HEK293T (cell line): ENCODE measurements around the gene RAB6B.

Experiments used
- CTCF ChIA-PET: fragments of 350-600 bp; formaldehyde crosslinking; extraction: SDS; loops from one replicate; lab custom pipeline; 2021; ENCODE audit warnings: antibody characterized with exemption, inconsistent platforms; lab: Yijun Ruan, JAX
- POLR2A ChIA-PET: fragments of 350-600 bp; formaldehyde crosslinking; extraction: SDS; loops from one replicate; lab custom pipeline; 2020; ENCODE audit warnings: antibody characterized with exemption, inconsistent platforms; lab: Yijun Ruan, JAX
- DNase-seq: peaks from one replicate; pipeline ENCODE4 v3.0.0; 2012; ENCODE audit warnings: mixed read lengths; ENCODE audit errors: extremely low spot score
- ARNT ChIP-seq: fragments of 450-650 bp; IDR thresholded peaks from 2 replicates; pipeline ENCODE4 v1.6.1; 2017; ENCODE audit warnings: mild to moderate bottlenecking
- BHLHE40 ChIP-seq: fragments of 450-650 bp; IDR thresholded peaks from 2 replicates; pipeline ENCODE4 v1.6.1; 2016; ENCODE audit warnings: mild to moderate bottlenecking, moderate library complexity, borderline replicate concordance
- CTBP1 ChIP-seq: fragments of 450-650 bp; IDR thresholded peaks from 2 replicates; pipeline ENCODE4 v1.6.1; 2016; ENCODE audit warnings: borderline replicate concordance
- ELF4 ChIP-seq: fragments of 450-650 bp; IDR thresholded peaks from 2 replicates; pipeline ENCODE4 v1.6.1; 2017; ENCODE audit warnings: antibody characterized with exemption
- FOXA1 ChIP-seq: fragments of 450-650 bp; IDR thresholded peaks from 2 replicates; pipeline ENCODE4 v1.6.1; 2016; ENCODE audit warnings: mild to moderate bottlenecking
- FOXK2 ChIP-seq: fragments of 450-650 bp; IDR thresholded peaks from 2 replicates; pipeline ENCODE4 v1.6.1; 2016; ENCODE audit warnings: mild to moderate bottlenecking
- FOXM1 ChIP-seq: fragments of 450-650 bp; IDR thresholded peaks from 2 replicates; pipeline ENCODE4 v1.6.1; 2017; ENCODE audit warnings: mild to moderate bottlenecking, borderline replicate concordance
- HDGF ChIP-seq: fragments of 450-650 bp; IDR thresholded peaks from 2 replicates; pipeline ENCODE4 v1.6.1; 2017; ENCODE audit warnings: antibody characterized with exemption, borderline replicate concordance
- L3MBTL2 ChIP-seq: fragments of 450-650 bp; conservative IDR thresholded peaks from 2 replicates; pipeline ENCODE4 v1.6.1; 2016; ENCODE audit warnings: mild to moderate bottlenecking
- LEF1 ChIP-seq: fragments of 450-650 bp; IDR thresholded peaks from 2 replicates; pipeline ENCODE4 v1.6.1; 2017; ENCODE audit warnings: mild to moderate bottlenecking, borderline replicate concordance
- NFRKB ChIP-seq: fragments of 450-650 bp; IDR thresholded peaks from 2 replicates; pipeline ENCODE4 v1.6.1; 2016; ENCODE audit warnings: mild to moderate bottlenecking, moderate library complexity
- SP1 ChIP-seq: fragments of 450-650 bp; IDR thresholded peaks from 2 replicates; pipeline ENCODE4 v1.6.1; 2017
- SUZ12 ChIP-seq: fragments of 450-650 bp; IDR thresholded peaks from 2 replicates; pipeline ENCODE4 v1.6.1; 2016; ENCODE audit warnings: mild to moderate bottlenecking
- TARDBP ChIP-seq: fragments of 450-650 bp; IDR thresholded peaks from 2 replicates; pipeline ENCODE4 v1.6.1; 2016
- ZNF384 ChIP-seq: fragments of 450-650 bp; IDR thresholded peaks from 2 replicates; pipeline ENCODE4 v1.6.1; 2016
- TF ChIP-seq, protein P1 (sequence below): fragments of 450-650 bp; IDR thresholded peaks from 2 replicates; pipeline ENCODE4 v1.6.1; 2016

RAB6B gene

GRCh38 chr3:133777807-133778568 is 117.7 kb downstream of the RAB6B start:
- ChIA-PET POLR2A (no interaction called here), CTCF (no interaction called here)
- no peak for DNase-seq
- no peak for TF ChIP-seq HDGF

DNA sequence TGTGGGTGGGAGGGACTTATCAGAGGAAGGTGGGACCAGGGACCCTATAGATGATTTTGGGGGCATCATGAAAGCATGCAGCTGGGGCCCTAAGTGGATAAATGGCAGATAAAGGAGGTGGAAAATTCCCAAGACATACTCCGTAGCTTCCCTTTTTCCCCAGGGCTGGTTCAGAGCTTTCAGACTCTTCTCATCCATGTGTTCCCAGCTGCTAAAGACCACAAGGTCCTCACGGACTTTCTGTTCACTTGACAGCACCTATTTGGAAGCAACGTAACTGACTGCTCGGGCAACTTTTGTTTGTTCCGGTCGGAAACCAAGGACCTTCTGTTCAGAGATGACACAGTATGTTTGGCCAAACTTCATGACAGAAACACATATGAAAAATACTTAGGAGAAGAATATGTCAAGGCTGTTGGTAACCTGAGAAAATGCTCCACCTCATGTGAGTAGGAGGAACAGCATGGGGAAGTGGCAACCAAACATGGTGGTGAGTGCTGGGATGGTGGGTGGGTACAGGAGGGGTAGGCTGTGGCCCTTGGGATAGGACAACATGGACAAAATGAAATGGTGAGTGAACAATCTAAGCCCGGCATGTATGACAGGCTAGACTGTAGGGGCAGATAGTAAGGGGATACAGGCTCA is 118.8 kb downstream of the RAB6B start:
- no peak for DNase-seq
- ChIA-PET POLR2A (no interaction called here), CTCF (no interaction called here)

DNA sequence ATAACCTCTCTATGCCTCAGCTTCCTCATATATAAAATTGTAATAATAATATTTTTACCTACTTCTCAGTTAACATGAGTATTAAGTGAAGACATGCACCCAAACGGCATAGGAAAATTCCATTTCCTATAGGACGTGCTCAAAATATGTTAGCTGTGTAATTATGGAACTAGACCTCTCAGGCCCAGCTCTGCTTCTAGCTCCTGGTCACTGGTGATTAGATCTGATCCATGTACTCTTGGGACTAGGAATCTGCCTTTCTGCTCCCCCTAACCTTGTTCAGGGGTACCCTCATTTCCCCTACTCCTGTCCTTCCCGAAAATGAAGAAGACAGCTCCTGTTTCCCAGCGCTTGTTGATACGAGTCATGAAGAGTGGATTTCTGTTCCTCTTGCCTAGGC is 119.8 kb downstream of the RAB6B start:
- ChIA-PET POLR2A (no interaction called here), CTCF (no interaction called here)
- no peak for DNase-seq
- no peak for TF ChIP-seq FOXA1
- no peak for TF ChIP-seq ARNT
- no peak for TF ChIP-seq CTBP1
- TF ChIP-seq L3MBTL2, result no peak
- no peak for TF ChIP-seq BHLHE40
- no peak for TF ChIP-seq TARDBP
- TF ChIP-seq SP1, result no peak
- TF ChIP-seq NFRKB, result no peak
- no peak for TF ChIP-seq ZNF384
- no peak for TF ChIP-seq ELF4
- no peak for TF ChIP-seq HDGF
- TF ChIP-seq, protein P1, sequence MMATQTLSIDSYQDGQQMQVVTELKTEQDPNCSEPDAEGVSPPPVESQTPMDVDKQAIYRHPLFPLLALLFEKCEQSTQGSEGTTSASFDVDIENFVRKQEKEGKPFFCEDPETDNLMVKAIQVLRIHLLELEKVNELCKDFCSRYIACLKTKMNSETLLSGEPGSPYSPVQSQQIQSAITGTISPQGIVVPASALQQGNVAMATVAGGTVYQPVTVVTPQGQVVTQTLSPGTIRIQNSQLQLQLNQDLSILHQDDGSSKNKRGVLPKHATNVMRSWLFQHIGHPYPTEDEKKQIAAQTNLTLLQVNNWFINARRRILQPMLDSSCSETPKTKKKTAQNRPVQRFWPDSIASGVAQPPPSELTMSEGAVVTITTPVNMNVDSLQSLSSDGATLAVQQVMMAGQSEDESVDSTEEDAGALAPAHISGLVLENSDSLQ, result no peak

More for the DNA sequence above, 118.8 kb downstream of the RAB6B start:
- TF ChIP-seq, protein P1, result no peak
- TF ChIP-seq L3MBTL2, result no peak
- TF ChIP-seq CTBP1, result no peak

GRCh38 chr3:133775309-133775708 is 120.4 kb downstream of the RAB6B start:
- ChIA-PET CTCF (no interaction called here), POLR2A (no interaction called here)
- no peak for DNase-seq
- no peak for TF ChIP-seq FOXM1
- no peak for TF ChIP-seq ZNF384
- TF ChIP-seq, protein P1, result no peak
- no peak for TF ChIP-seq LEF1
- TF ChIP-seq SP1, result no peak
- TF ChIP-seq FOXK2, result no peak
- no peak for TF ChIP-seq ARNT
- no peak for TF ChIP-seq BHLHE40
- no peak for TF ChIP-seq FOXA1
- no peak for TF ChIP-seq ELF4
- TF ChIP-seq HDGF, result no peak
- TF ChIP-seq SUZ12, result no peak
